PFSK-1 (cell line): ENCODE measurements around the gene PARD6A.

Experiments used
- FOXP2 ChIP-seq: optimal IDR thresholded peaks from 2 replicates; pipeline ENCODE3; 2011; ENCODE audit warnings: borderline replicate concordance, control low read depth, inconsistent platforms; ENCODE audit not compliant: insufficient read depth; ENCODE audit errors: extremely low read length, extremely low read depth
- POLR2AphosphoS5 ChIP-seq: IDR thresholded peaks from 2 replicates; pipeline ENCODE4 v1.6.1; 2012; ENCODE audit warnings: low read depth, mild to moderate bottlenecking, control low read depth, low read length, moderate library complexity
- REST ChIP-seq, 2 experiments: IDR thresholded peaks; 2 replicates each; pipeline versions ENCODE4 v1.6.1 to v1.8.0; 2011 to 2012; ENCODE audit warnings: low read depth in 2 of 2, low read length in 2 of 2, control low read depth in 1 of 2, inconsistent platforms in 1 of 2, mild to moderate bottlenecking in 1 of 2, moderate library complexity in 1 of 2; ENCODE audit not compliant: insufficient read depth in 1 of 2
- SIN3A ChIP-seq: IDR thresholded peaks from 2 replicates; pipeline ENCODE4 v1.6.1; 2012; ENCODE audit warnings: mild to moderate bottlenecking, low read length, moderate library complexity, borderline replicate concordance; ENCODE audit not compliant: insufficient read depth
- TAF1 ChIP-seq: IDR thresholded peaks from 2 replicates; pipeline ENCODE4 v1.6.1; 2012; ENCODE audit warnings: low read length, control low read depth, borderline replicate concordance; ENCODE audit not compliant: insufficient read depth

PARD6A gene

GRCh38 chr16:67654403-67654911, 6.3 kb upstream of the PARD6A start:
- no peak for TF ChIP-seq SIN3A
- TF ChIP-seq FOXP2: no peak
- TF ChIP-seq REST (IDR thresholded peaks at IDR 0.05; ENCODE audit: insufficient read depth in 1 of 2, low read depth in 2 of 2, low read length in 2 of 2): no peak
- TF ChIP-seq TAF1: no peak
- TF ChIP-seq POLR2AphosphoS5: no peak

- TF ChIP-seq FOXP2: no peak
- TF ChIP-seq REST (IDR thresholded peaks at IDR 0.05; ENCODE audit: insufficient read depth in 1 of 2, low read depth in 2 of 2, low read length in 2 of 2): no peak
- no peak for TF ChIP-seq TAF1
- no peak for TF ChIP-seq SIN3A
- TF ChIP-seq POLR2AphosphoS5: no peak
Measured at GRCh38 chr16:67655363-67655762, 5.4 kb upstream of the PARD6A start.

GRCh38 chr16:67656344-67657016, 4.3 kb upstream of the PARD6A start:
- no peak for TF ChIP-seq FOXP2
- no peak for TF ChIP-seq TAF1
- TF ChIP-seq REST (IDR thresholded peaks at IDR 0.05; ENCODE audit: insufficient read depth in 1 of 2, low read depth in 2 of 2, low read length in 2 of 2): no peak
- TF ChIP-seq POLR2AphosphoS5: no peak
- no peak for TF ChIP-seq SIN3A

- TF ChIP-seq SIN3A (no peak), REST (IDR thresholded peaks at IDR 0.05; ENCODE audit: insufficient read depth in 1 of 2, low read depth in 2 of 2, low read length in 2 of 2) (no peak), TAF1 (no peak), FOXP2 (no peak), POLR2AphosphoS5 (no peak)
Measured at GRCh38 chr16:67657017-67657608, 3.6 kb upstream of the PARD6A start.
